ENCODE data around the gene ZCCHC7.

DNA sequence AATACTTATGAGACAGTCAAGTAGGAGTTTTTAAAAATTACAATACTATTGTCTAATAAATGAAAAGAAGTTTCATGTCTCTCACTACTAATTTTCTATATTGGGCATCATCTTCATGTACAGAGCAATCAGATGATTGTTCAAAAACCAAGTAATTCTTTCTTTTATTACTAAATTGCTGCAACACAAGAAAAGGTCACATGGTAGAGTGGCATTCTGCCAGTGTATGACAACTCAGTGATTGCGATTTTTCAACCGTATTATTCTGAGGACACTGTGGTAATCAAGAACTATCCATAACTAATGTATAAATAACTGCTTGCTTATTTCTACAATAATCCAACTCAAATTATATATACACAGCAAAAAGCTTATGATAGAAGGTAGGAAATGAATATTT lies 205.4 kb downstream of the ZCCHC7 start:
- TF ChIP-seq SIN3A (IDR thresholded peaks at IDR 0.05; ENCODE audit: borderline replicate concordance, insufficient read depth, low read length) (no peak), POLR2AphosphoS5 (IDR thresholded peaks at IDR 0.05; ENCODE audit: low read depth, low read length) (no peak), TAF1 (IDR thresholded peaks at IDR 0.05; ENCODE audit: borderline replicate concordance, insufficient read depth, low read length) (no peak), FOXP2 (optimal IDR thresholded peaks at IDR 0.05; ENCODE audit: borderline replicate concordance, extremely low read depth, extremely low read length, insufficient read depth) (no peak)
- TF ChIP-seq, protein P1, sequence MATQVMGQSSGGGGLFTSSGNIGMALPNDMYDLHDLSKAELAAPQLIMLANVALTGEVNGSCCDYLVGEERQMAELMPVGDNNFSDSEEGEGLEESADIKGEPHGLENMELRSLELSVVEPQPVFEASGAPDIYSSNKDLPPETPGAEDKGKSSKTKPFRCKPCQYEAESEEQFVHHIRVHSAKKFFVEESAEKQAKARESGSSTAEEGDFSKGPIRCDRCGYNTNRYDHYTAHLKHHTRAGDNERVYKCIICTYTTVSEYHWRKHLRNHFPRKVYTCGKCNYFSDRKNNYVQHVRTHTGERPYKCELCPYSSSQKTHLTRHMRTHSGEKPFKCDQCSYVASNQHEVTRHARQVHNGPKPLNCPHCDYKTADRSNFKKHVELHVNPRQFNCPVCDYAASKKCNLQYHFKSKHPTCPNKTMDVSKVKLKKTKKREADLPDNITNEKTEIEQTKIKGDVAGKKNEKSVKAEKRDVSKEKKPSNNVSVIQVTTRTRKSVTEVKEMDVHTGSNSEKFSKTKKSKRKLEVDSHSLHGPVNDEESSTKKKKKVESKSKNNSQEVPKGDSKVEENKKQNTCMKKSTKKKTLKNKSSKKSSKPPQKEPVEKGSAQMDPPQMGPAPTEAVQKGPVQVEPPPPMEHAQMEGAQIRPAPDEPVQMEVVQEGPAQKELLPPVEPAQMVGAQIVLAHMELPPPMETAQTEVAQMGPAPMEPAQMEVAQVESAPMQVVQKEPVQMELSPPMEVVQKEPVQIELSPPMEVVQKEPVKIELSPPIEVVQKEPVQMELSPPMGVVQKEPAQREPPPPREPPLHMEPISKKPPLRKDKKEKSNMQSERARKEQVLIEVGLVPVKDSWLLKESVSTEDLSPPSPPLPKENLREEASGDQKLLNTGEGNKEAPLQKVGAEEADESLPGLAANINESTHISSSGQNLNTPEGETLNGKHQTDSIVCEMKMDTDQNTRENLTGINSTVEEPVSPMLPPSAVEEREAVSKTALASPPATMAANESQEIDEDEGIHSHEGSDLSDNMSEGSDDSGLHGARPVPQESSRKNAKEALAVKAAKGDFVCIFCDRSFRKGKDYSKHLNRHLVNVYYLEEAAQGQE (IDR thresholded peaks at IDR 0.05; ENCODE audit: insufficient read depth in 1 of 2, low read depth in 2 of 2, low read length in 2 of 2) = no peak

All from PFSK-1 (cell line).